GM18907 (cell line): ENCODE results near the gene CDC25B.

Experiments used
- ATAC-seq: cut with Tn5 transposase; IDR thresholded peaks from one replicate; pipeline ENCODE4 v1.9.1; 2021; ENCODE audit warnings: mild to moderate bottlenecking, moderate library complexity; ENCODE audit not compliant: unreplicated experiment

The CDC25B gene

DNA sequence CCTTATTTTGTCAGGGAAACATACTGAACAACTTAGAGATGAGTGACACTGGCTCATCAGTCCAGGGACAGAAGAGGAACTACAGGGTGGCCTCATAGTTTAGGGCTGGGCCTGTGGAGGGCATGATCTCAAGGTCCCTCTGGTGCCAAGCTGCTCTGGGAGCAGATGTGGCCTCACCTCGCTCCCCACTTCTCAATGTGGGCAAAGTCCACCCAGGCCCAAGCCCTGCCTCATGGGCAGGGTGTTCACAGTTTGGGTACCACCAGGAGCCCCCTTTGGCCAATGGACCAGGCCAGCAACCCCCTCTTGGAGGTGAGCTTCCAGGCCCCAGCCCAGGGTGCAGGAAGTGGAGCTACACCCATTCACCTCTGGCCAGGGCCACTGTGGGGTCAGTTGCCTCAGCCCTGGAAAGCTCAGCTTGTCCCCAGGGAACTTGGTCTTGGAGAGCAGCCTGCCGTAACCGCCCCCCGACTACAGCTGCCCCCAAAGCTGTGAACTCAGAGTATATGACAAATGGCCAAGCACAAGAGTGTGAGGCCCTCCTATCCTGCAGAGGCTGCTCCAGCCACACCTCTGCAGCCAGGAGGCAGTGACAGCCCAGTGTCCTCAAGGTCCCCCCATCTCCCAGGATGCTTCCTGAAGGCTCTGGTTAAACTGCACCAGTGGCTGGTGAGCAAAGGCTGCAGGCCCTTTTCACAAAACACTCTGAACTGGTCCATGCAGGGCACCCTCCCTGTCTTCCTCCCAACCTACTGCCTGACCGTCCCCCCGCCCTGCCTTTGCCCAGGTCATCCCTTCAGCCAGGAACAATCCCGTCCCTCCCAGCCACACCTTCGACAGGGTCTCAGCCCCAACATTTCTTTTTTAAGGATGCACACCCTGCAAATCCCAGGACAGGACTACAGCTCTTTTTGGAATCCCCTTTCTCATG is 32.2 kb upstream of the CDC25B start:
- no peak for ATAC-seq

- ATAC-seq = no peak
Measured at GRCh38 chr20:3764659-3765058, 31.5 kb upstream of the CDC25B start.

- ATAC-seq = no peak
Measured at GRCh38 chr20:3765171-3765882, 30.8 kb upstream of the CDC25B start.

- ATAC-seq = no peak
Measured at GRCh38 chr20:3766422-3767109, 29.5 kb upstream of the CDC25B start.

GRCh38 chr20:3767110-3767426 is 29.0 kb upstream of the CDC25B start:
- no peak for ATAC-seq

DNA sequence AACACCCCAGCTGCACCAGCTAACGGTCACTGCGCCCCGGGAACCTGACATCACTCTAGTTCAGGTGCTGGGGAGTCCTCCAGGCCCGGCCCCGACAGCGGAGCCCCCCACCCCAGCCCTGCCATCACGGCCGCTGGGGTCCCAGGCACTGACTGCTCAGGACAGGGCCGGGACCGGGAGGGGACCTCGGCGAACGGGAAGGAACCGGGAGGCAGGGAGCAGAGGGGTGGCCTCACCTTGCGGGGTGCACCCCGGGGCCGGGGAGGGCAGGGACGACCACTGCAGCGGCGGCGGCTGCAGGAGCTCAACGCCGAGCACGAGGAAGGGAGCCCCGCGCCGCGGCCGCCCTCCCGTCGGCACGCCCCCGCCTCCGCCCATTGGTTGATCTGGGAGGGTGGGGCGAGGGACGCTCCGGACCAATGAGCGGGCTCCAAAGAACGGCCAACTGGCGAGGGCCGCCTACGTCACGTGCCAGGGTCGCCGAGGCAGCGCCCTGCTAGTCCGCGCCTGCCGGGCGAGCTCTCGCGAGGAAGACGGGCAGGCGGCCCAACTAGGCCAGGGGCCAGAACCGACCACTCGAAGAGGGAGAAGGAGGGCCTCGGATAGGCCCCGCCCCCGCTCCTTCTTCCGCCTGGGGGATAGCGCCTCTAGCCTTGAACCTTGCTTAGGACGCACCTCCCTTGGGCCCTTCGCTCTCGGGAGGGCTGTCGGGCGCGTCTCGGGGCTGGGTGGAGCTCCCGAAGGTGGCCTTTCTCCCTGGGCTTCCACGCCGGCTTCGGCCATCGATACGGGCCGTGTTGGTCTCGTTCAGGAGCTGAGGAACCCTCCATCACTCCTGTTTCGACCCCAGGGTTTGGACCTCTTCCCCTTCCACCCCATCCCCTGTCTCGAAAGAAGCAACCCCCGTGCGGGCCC is 28.4 kb upstream of the CDC25B start, which contains the start of gene ADISSP:
Gene ADISSP, minus strand, starts transcription at position 327 of the 915 bp plus-strand sequence. CDS start 7,653 bp downstream, outside the sequence.
- peak; percentile 96 for ATAC-seq

- ATAC-seq = peak; percentile 50
Measured at GRCh38 chr20:3768342-3769130, 27.6 kb upstream of the CDC25B start.

DNA sequence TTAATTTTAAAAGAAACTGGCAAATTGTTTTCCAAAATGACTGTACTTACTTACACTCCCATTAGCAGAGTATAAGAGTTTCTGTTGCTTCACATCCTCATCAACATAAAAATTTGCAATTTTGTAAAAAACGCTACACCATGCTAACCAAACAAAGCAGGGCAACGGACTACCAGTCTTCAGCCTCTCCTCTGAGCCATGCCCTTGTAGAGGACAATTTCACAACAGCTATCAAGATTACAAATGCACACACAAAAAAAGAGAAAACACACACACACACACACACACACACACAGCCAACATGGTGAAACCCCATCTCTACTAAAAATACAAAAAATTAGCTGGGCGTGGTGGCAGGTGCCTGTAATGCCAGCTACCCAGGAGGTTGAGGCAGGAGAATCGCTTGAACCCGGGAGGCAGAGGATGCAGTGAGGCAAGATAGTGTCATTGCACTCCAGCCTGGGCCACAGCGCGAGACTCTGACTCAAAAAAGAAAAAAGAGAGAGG is 24.5 kb upstream of the CDC25B start:
- ATAC-seq = no peak

DNA sequence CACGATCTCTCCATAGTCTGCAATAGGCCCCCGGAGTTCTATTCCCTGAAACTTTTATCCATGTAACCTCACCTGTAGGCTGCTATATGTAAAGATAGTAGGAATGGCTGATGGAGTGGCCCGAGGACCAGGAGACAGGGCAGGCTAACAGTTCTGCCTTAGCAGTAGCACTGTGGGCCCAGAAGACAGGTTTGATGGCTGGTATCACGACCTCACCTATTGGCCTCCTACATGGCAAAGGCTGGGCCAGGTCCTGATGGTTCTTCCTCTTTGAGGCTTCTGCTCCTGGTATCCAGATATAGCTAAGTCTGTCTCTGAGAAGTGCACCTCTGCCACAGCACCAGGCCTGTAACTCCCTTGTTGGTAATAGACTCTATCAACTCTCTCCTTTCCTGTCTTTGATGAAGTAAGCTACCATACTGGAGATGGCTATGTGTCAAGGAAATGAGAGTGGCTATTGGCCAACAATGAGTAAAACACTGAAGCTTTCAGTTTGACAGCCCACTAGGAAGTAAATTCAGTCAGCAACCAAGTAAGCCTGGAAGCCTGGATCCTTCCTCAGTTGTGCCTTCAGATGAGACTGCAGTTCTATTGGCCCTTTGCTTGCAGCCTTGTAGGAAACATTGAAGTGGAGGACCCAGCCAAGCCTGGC is 20.5 kb upstream of the CDC25B start:
- no peak for ATAC-seq

GRCh38 chr20:3777381-3777715 is 18.8 kb upstream of the CDC25B start:
- no peak for ATAC-seq

GRCh38 chr20:3777716-3778629 is 18.1 kb upstream of the CDC25B start:
- no peak for ATAC-seq

DNA sequence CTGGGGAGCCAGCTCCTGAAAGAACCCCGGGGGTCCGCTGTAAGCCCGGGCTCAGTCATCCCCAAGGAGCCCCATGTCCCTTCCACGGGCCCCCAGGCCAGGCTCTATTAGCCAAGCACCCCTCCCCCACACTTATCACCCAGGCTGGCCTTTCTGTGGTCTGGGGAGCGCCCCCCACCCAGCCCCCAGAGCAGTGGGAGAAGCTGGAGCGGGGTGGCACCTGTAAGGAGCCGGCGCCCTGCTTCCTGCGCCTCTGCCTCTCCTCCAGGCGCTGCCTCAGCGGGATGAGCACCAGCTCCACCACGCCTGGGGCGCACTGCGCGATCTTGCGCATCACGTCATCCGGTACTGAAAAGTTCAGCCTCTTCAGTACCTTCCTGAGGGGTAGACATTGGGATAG is 17.1 kb upstream of the CDC25B start:
- no peak for ATAC-seq

DNA sequence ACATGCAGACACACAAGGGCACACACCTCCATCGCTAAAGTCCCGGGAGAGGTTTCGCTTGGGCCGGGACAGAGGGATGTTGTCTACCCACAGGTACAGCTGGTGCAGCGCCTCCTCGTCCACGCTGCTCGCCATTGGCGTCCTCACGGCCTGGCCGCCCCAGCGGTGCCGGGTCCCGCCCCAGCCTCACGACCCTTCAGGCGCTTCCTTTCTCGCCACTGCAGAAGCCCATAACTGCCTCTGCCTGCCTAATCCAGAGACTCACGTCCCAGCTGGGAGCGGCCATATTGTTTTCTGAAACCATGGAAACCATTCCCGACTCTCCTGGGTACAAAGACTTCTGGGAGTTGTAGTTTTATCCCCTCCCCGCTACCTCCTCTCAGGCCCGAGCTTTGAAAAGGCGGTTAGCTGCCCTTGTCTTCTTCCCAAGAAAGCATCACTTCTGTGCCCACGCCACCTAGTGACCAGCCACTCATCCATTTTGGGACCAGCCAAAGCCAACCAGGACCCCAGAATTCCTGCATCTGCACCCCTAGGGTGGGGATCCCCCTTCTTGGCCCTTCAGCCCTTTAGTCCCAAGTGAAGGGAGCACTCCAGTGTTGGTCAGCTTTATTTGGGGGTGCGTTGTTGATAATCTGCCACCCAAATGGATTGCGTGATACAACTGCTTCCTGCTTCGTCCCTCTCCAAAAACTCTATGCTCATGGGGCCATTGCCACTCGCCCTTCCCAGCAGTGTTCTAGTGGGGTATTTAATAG is 14.8 kb upstream of the CDC25B start, which contains the start of gene SPEF1:
Gene SPEF1, minus strand, starts transcription at position 296 of the 758 bp plus-strand sequence. Its CDS starts 161 bp downstream, at position 135.
- peak; percentile 52 for ATAC-seq

- no peak for ATAC-seq
Measured at GRCh38 chr20:3782597-3782996, 13.5 kb upstream of the CDC25B start.

DNA sequence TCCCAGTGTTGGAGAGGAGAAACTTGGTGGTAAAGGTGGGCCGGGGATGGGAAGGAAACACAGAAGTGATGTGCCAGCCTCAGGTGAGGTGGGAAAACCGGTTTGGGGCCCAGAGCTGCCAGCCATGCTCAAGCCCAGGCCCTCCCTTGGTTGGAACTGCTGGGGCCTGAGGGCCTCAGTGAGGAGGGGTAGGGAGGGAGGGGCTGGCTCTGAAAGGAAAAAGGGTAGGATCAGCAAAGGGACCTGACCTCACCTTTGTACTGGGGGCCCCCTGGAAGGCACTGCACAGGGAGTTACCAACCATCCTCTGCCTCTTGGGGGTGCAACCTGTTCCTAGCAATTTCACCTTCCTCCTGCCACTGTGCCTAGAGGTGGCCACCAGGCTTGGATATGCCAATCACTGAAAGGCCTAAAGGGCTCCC is 13.0 kb upstream of the CDC25B start:
- no peak for ATAC-seq

- no peak for ATAC-seq
Measured at GRCh38 chr20:3783511-3784195, 12.5 kb upstream of the CDC25B start.
